K562 (cell line): ENCODE measurements around the gene GRPEL2. TPM values are rescaled to one million over a fixed set of nuclear protein-coding genes. Genes with fewer than 3 reads are reported as not detected.

Source experiments
- DNMT1 ChIP-seq: fragments of 450-650 bp; IDR thresholded peaks from 2 replicates; pipeline ENCODE4 v1.6.1; 2016; ENCODE audit warnings: antibody characterized with exemption, mild to moderate bottlenecking
- FOXK1 ChIP-seq: sonication (generic); formaldehyde crosslinking; IDR thresholded peaks from 2 replicates; pipeline ENCODE4 v1.8.0; 2022; ENCODE audit warnings: missing genetic modification reagents, mild to moderate bottlenecking, borderline replicate concordance
- FOXP1 ChIP-seq: sonication (generic); formaldehyde crosslinking; IDR thresholded peaks from 2 replicates; pipeline ENCODE4 v1.8.0; 2022; ENCODE audit warnings: mild to moderate bottlenecking, missing genetic modification reagents
- HMGXB4 ChIP-seq: sonication (generic); formaldehyde crosslinking; IDR thresholded peaks from 2 replicates; pipeline ENCODE4 v1.8.1; 2023; ENCODE audit warnings: mild to moderate bottlenecking, missing genetic modification reagents
- OTX1 ChIP-seq: fragments of 450-650 bp; formaldehyde crosslinking; IDR thresholded peaks from 2 replicates; pipeline ENCODE4 v1.4.0; 2022; ENCODE audit warnings: mild to moderate bottlenecking
- POLR2A ChIP-seq: fragments of 450-650 bp; conservative IDR thresholded peaks from 2 replicates; pipeline ENCODE4 v1.6.1; 2016
- SIN3A ChIP-seq, 2 experiments: fragments of 150-350 bp in 1 of 2; IDR thresholded peaks; 2 replicates each; pipeline ENCODE4 v1.6.1; 2011 to 2016; ENCODE audit warnings: borderline replicate concordance in 2 of 2, low read depth in 2 of 2, low read length in 2 of 2, mild to moderate bottlenecking in 2 of 2, moderate library complexity in 2 of 2; ENCODE audit not compliant: control insufficient read depth in 1 of 2
- SMARCC2 ChIP-seq: fragments of 450-650 bp; IDR thresholded peaks from 2 replicates; pipeline ENCODE4 v1.6.1; 2017; ENCODE audit warnings: antibody characterized with exemption, moderate library complexity, mild to moderate bottlenecking, low read depth
- ZNF354B ChIP-seq: fragments of 250-450 bp; sonication (Bioruptor Pico); IDR thresholded peaks from 2 replicates; pipeline ENCODE4 v1.4.0; 2020
- ZNF707 ChIP-seq: fragments of 250-450 bp; sonication (Bioruptor Pico); conservative IDR thresholded peaks from 2 replicates; pipeline ENCODE4 v1.8.0; 2022; ENCODE audit warnings: inconsistent platforms, mild to moderate bottlenecking, moderate library complexity
- polyA plus RNA-seq, 8 experiments: library from polyadenylated mRNA; depleted of rRNA in 4 of 8; stranded (reverse) in 5 of 8; unstranded in 3 of 8; fragments of >200 nt; fragmentation: Nextera tagmentation in 2 of 8; fragmentation: Illumina TruSeq in 1 of 8; extraction: Ambion mirVana in 2 of 8; extraction: Trizol in 1 of 8; gene quantifications; 2 replicates each; pipeline versions ENCODE4 v1.2.1 to v1.2.3, GENCODE V29; 2011 to 2014; ENCODE audit warnings: inconsistent platforms in 1 of 8, missing spikeins in 1 of 8
- total RNA-seq, 7 experiments: library from RNA; depleted of rRNA in 6 of 7; stranded (reverse); fragments of >200 nt in 6 of 7; fragmentation: Illumina TruSeq in 2 of 7; extraction: Trizol in 2 of 7; gene quantifications; 2 replicates each; pipeline versions ENCODE4 v1.2.1 to v1.2.3, GENCODE V29; 2011 to 2021; ENCODE audit warnings: low replicate concordance in 1 of 7
- TF ChIP-seq, protein P1 (sequence below): sonication (generic); formaldehyde crosslinking; IDR thresholded peaks from 2 replicates; pipeline ENCODE4 v1.8.1; 2023; ENCODE audit warnings: missing genetic modification reagents, mild to moderate bottlenecking, borderline replicate concordance
- TF ChIP-seq, protein P2 (sequence below), 2 experiments: fragments of 450-650 bp in 1 of 2; sonication (generic) in 1 of 2; formaldehyde crosslinking in 1 of 2; IDR thresholded peaks; 2 replicates each; pipeline versions ENCODE4 v1.7.1 to v1.9.0; 2016 to 2022; ENCODE audit warnings: inconsistent platforms in 1 of 2, mild to moderate bottlenecking in 1 of 2, missing genetic modification reagents in 1 of 2

Gene GRPEL2
- total and polyA plus RNA-seq, 9 of the 15 experiments (the other 6 are each of a cell fraction or from before 2014, with no cell fraction given) = 11.2 to 40.5 (median 25.8) TPM

- TF ChIP-seq OTX1 (CRISPR knock-in tag) (no peak), SIN3A (IDR thresholded peaks at IDR 0.05; ENCODE audit: borderline replicate concordance in 2 of 2, control insufficient read depth in 1 of 2, low read depth in 2 of 2, low read length in 2 of 2) (no peak), DNMT1 (no peak), FOXK1 (CRISPR knock-in tag) (no peak), FOXP1 (CRISPR knock-in tag) (no peak), SMARCC2 (peak; percentile 71; the same call in 1 of the 2 replicates), ZNF707 (CRISPR knock-in tag) (no peak), POLR2A (peak; percentile 55), HMGXB4 (CRISPR knock-in tag) (no peak), ZNF354B (CRISPR knock-in tag) (no peak)
- TF ChIP-seq, protein P1, sequence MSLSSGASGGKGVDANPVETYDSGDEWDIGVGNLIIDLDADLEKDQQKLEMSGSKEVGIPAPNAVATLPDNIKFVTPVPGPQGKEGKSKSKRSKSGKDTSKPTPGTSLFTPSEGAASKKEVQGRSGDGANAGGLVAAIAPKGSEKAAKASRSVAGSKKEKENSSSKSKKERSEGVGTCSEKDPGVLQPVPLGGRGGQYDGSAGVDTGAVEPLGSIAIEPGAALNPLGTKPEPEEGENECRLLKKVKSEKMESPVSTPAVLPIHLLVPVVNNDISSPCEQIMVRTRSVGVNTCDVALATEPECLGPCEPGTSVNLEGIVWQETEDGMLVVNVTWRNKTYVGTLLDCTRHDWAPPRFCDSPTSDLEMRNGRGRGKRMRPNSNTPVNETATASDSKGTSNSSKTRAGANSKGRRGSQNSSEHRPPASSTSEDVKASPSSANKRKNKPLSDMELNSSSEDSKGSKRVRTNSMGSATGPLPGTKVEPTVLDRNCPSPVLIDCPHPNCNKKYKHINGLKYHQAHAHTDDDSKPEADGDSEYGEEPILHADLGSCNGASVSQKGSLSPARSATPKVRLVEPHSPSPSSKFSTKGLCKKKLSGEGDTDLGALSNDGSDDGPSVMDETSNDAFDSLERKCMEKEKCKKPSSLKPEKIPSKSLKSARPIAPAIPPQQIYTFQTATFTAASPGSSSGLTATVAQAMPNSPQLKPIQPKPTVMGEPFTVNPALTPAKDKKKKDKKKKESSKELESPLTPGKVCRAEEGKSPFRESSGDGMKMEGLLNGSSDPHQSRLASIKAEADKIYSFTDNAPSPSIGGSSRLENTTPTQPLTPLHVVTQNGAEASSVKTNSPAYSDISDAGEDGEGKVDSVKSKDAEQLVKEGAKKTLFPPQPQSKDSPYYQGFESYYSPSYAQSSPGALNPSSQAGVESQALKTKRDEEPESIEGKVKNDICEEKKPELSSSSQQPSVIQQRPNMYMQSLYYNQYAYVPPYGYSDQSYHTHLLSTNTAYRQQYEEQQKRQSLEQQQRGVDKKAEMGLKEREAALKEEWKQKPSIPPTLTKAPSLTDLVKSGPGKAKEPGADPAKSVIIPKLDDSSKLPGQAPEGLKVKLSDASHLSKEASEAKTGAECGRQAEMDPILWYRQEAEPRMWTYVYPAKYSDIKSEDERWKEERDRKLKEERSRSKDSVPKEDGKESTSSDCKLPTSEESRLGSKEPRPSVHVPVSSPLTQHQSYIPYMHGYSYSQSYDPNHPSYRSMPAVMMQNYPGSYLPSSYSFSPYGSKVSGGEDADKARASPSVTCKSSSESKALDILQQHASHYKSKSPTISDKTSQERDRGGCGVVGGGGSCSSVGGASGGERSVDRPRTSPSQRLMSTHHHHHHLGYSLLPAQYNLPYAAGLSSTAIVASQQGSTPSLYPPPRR (CRISPR knock-in tag) = no peak
- TF ChIP-seq, protein P2, sequence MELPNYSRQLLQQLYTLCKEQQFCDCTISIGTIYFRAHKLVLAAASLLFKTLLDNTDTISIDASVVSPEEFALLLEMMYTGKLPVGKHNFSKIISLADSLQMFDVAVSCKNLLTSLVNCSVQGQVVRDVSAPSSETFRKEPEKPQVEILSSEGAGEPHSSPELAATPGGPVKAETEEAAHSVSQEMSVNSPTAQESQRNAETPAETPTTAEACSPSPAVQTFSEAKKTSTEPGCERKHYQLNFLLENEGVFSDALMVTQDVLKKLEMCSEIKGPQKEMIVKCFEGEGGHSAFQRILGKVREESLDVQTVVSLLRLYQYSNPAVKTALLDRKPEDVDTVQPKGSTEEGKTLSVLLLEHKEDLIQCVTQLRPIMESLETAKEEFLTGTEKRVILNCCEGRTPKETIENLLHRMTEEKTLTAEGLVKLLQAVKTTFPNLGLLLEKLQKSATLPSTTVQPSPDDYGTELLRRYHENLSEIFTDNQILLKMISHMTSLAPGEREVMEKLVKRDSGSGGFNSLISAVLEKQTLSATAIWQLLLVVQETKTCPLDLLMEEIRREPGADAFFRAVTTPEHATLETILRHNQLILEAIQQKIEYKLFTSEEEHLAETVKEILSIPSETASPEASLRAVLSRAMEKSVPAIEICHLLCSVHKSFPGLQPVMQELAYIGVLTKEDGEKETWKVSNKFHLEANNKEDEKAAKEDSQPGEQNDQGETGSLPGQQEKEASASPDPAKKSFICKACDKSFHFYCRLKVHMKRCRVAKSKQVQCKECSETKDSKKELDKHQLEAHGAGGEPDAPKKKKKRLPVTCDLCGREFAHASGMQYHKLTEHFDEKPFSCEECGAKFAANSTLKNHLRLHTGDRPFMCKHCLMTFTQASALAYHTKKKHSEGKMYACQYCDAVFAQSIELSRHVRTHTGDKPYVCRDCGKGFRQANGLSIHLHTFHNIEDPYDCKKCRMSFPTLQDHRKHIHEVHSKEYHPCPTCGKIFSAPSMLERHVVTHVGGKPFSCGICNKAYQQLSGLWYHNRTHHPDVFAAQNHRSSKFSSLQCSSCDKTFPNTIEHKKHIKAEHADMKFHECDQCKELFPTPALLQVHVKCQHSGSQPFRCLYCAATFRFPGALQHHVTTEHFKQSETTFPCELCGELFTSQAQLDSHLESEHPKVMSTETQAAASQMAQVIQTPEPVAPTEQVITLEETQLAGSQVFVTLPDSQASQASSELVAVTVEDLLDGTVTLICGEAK (IDR thresholded peaks at IDR 0.05) = no peak
- TF ChIP-seq, protein P2 (CRISPR knock-in tag; IDR thresholded peaks at IDR 0.05) = no peak
Observed at GRCh38 chr5:149320791-149321330, 24.4 kb upstream of the GRPEL2 start (continued).
